Glutamatergic neuron (in vitro differentiated cells): ENCODE data around the gene B3GNT3. TPM values are rescaled to one million over a fixed set of nuclear protein-coding genes. Genes with fewer than 3 reads are reported as not detected.

ENCODE experiments used
- DNase-seq: peaks from one replicate; pipeline ENCODE4 v3.0.0; 2022
- H3K27ac Mint-ChIP-seq: one replicate; pipeline ENCODE4 v1.8.0; 2020; ENCODE audit warnings: mild to moderate bottlenecking, mixed read lengths, inconsistent platforms; ENCODE audit not compliant: unreplicated experiment
- H3K27me3 Mint-ChIP-seq: one replicate; pipeline ENCODE4 v1.8.0; 2020; ENCODE audit warnings: mild to moderate bottlenecking, moderate library complexity, mixed read lengths, inconsistent platforms; ENCODE audit not compliant: unreplicated experiment
- H3K36me3 Mint-ChIP-seq: one replicate; pipeline ENCODE4 v1.8.0; 2020; ENCODE audit warnings: mild to moderate bottlenecking, mixed read lengths, inconsistent platforms; ENCODE audit not compliant: unreplicated experiment
- H3K4me1 Mint-ChIP-seq: one replicate; pipeline ENCODE4 v1.8.0; 2020; ENCODE audit warnings: mild to moderate bottlenecking, low read depth, mixed read lengths, inconsistent platforms; ENCODE audit not compliant: unreplicated experiment
- H3K4me3 Mint-ChIP-seq: one replicate; pipeline ENCODE4 v1.8.0; 2020; ENCODE audit warnings: mild to moderate bottlenecking, mixed read lengths, inconsistent platforms; ENCODE audit not compliant: unreplicated experiment
- H3K9me3 Mint-ChIP-seq: one replicate; pipeline ENCODE4 v1.8.0; 2020; ENCODE audit warnings: mild to moderate bottlenecking, moderate library complexity, mixed read lengths, inconsistent platforms; ENCODE audit not compliant: unreplicated experiment
- total RNA-seq: library from RNA; stranded (reverse); fragmentation: NEBNext Ultra II Directional; extraction: Animal tissue kit (Norgen Biotek cat#: 25700); gene quantifications from one replicate; pipeline ENCODE4 v1.2.1, GENCODE V29; 2021; ENCODE audit not compliant: unreplicated experiment
- TF ChIP-seq, protein P1 (sequence below): fragments of 200-600 bp; sonication (generic); IDR thresholded peaks from one replicate; pipeline ENCODE4 v1.5.0; 2021; ENCODE audit not compliant: partially characterized antibody, unreplicated experiment

The B3GNT3 gene
- total RNA-seq, 1 donor from 2014 or later: not detected

DNA sequence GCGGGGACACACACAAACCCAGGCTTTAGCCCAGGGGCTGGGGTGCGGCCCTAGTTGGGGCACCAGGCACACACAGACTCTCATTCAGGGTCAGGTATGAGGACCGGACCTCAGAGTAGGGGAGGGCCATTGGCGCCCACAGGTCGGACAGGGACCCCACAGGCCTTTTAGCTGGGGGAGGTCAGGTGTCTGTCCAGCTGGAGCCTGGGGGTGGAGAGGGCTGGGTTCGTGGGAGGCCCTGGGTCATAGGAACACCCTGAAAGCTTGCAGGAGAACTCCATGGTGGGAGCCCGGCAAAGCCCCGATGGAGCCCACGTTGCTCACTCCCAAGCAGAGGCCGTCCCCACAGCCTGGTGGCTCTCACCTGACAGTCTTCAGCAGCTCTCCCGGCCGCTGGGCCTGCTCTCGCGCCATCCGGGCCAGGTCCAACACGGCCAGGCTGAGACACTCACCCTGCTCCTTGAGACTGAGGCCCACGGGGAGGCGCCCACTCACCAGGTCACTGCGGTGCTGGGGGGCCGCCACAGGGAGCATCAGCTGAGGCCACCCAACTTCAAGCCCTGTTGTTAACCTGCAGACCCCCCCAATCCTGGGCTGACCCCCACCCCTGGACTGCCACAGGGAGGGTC lies 47.8 kb downstream of the B3GNT3 start:
- Mint-ChIP-seq H3K9me3 (peaks cover 3% of the 10 kb centered on the region), H3K27me3 (peaks cover 11% of the 10 kb centered on the region), H3K27ac (no peak overlapping the region), H3K4me3 (no peak overlapping the region), H3K4me1 (no peaks in the 10 kb centered on the region), H3K36me3 (no peaks in the 10 kb centered on the region)
- TF ChIP-seq, protein P1, sequence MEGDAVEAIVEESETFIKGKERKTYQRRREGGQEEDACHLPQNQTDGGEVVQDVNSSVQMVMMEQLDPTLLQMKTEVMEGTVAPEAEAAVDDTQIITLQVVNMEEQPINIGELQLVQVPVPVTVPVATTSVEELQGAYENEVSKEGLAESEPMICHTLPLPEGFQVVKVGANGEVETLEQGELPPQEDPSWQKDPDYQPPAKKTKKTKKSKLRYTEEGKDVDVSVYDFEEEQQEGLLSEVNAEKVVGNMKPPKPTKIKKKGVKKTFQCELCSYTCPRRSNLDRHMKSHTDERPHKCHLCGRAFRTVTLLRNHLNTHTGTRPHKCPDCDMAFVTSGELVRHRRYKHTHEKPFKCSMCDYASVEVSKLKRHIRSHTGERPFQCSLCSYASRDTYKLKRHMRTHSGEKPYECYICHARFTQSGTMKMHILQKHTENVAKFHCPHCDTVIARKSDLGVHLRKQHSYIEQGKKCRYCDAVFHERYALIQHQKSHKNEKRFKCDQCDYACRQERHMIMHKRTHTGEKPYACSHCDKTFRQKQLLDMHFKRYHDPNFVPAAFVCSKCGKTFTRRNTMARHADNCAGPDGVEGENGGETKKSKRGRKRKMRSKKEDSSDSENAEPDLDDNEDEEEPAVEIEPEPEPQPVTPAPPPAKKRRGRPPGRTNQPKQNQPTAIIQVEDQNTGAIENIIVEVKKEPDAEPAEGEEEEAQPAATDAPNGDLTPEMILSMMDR: no peak
- no peak for DNase-seq

DNA sequence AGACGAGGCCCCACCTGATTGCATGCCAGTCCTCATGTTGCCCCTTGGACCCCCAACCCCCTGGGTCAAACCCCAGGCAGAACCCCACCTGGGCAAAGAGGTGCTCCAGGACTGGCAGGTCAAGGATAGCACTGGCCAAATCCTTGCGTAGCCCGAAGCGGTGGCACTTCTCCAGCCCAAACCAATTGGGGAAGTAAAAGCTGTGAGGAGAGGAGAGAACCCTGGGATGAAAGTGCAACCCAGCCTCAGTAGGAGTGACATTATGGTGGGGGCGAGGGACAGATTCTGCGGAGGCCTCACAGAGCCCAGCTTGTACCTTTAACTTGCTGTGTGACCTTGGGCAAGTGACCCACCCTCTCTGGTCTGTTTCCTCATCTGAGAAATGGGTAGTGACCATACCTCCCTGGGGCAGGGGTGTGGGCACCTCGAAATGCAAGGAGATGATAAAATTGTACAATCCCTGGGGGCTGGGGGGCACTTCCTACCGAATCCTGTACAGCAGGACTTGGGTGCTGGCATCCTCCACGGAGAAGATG lies 48.4 kb downstream of the B3GNT3 start:
- Mint-ChIP-seq H3K4me1 (no peaks in the 10 kb centered on the region), H3K27me3 (peaks cover 11% of the 10 kb centered on the region), H3K4me3 (no peak overlapping the region), H3K27ac (no peak overlapping the region), H3K9me3 (peaks cover 3% of the 10 kb centered on the region), H3K36me3 (no peaks in the 10 kb centered on the region)
- DNase-seq: no peak
- TF ChIP-seq, protein P1: no peak

DNA sequence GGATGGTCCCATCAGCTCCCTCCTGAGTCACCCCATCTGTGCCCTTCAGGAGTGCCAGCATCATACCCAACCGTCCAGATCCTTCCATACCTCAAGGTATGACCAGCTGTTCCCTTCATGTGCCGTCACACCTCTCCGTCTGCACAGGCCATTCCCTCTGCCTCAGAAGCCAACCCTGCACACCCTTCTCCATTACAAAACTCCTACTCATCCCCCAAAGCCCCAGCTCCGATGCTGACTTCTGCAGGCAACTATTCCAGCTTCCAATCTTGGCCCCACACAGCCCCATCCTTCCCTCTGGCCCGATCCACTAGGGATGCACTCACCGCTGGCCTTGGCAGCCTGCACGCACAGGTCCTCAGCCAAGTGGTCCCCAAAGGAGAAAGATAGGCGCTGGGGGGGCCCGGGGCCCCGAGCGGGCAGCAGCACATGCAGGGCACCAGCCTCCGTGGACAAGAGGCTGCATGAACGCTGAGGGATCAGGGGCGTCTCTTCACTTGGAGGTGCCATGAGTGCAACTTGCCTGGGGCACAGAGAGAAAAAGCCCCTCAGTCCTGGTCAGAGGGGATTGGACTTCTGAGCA lies 49.1 kb downstream of the B3GNT3 start:
- H3K4me3 Mint-ChIP-seq: no peak overlapping the region
- no peaks in the 10 kb centered on the region for H3K36me3 Mint-ChIP-seq
- no peak for DNase-seq
- TF ChIP-seq, protein P1: no peak
- no peak overlapping the region for H3K27ac Mint-ChIP-seq
- peaks cover 11% of the 10 kb centered on the region for H3K27me3 Mint-ChIP-seq
- no peaks in the 10 kb centered on the region for H3K4me1 Mint-ChIP-seq
- peaks cover under 1% of the 10 kb centered on the region for H3K9me3 Mint-ChIP-seq

DNA sequence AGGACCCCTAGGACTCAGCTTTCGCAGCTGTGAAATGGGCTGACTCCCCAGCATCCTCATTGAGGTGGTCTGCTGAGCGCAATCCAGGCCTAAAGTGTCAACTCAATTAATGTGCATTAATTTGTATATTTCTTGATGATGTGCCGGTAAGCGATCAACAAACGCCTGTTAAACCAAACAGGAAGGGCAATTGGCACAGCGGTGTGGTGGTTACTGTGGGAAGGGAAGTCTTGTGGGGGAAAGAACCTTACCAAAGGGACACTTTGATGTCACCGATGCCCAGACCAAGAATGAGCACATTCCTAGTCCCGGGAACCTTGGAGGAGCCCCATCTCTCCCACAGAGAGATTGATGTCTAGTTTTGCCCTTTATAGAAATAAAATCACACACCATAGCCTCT lies 51.2 kb downstream of the B3GNT3 start:
- Mint-ChIP-seq H3K9me3 (peaks cover 2% of the 10 kb centered on the region), H3K36me3 (no peaks in the 10 kb centered on the region), H3K4me1 (no peaks in the 10 kb centered on the region), H3K27me3 (peaks cover 8% of the 10 kb centered on the region), H3K4me3 (no peak overlapping the region), H3K27ac (no peak overlapping the region)
- TF ChIP-seq, protein P1: no peak
- DNase-seq: no peak
